Mesodermal cell (in vitro differentiated cells): ENCODE data around the gene OR4D5.

ENCODE experiments used
- H3K27ac ChIP-seq: 2 replicates; pipeline ENCODE4 v1.7.0; 2013; ENCODE audit warnings: mild to moderate bottlenecking, low read depth, low read length, moderate library complexity; ENCODE audit not compliant: severe bottlenecking
- H3K36me3 ChIP-seq: 2 replicates; pipeline ENCODE4 v1.7.1; 2013; ENCODE audit warnings: mild to moderate bottlenecking, low read length, moderate library complexity; ENCODE audit not compliant: control insufficient read depth, insufficient read depth
- H3K4me1 ChIP-seq: one replicate; pipeline ENCODE4 v1.7.1; 2013; ENCODE audit warnings: mild to moderate bottlenecking, low read length; ENCODE audit not compliant: insufficient read depth, control insufficient read depth, poor library complexity, severe bottlenecking
- H3K4me3 ChIP-seq: 2 replicates; pipeline ENCODE4 v1.7.0; 2013; ENCODE audit warnings: low read length, control low read depth, mild to moderate bottlenecking; ENCODE audit not compliant: insufficient read depth, poor library complexity, severe bottlenecking; ENCODE audit errors: extremely low read depth
- H3K9me3 ChIP-seq: 2 replicates; pipeline ENCODE4 v1.7.1; 2013; ENCODE audit warnings: mild to moderate bottlenecking, low read length, moderate library complexity; ENCODE audit not compliant: control insufficient read depth
- WGBS, 2 experiments: methylation state at CpG; one replicate each; pipeline ENCODE4 v1.1.5; 2013; ENCODE audit warnings: missing lambda C conversion rate in 2 of 2; ENCODE audit not compliant: insufficient coverage in 2 of 2; 5-methylcytosine and 5-hydroxymethylcytosine counted together

OR4D5 gene

GRCh38 chr11:123945132-123945531 lies 5.7 kb downstream of the OR4D5 start:
- 83 to 100% methylated on average over 1 of the region's 1 CpG for WGBS, 2 experiments
- no peak overlapping the region for H3K4me3 ChIP-seq
- no peaks in the 10 kb centered on the region for H3K4me1 ChIP-seq
- no peaks in the 10 kb centered on the region for H3K9me3 ChIP-seq
- H3K36me3 ChIP-seq = no peaks in the 10 kb centered on the region
- H3K27ac ChIP-seq = no peak overlapping the region

- no peak overlapping the region for H3K27ac ChIP-seq
- H3K4me3 ChIP-seq = no peak overlapping the region
- H3K9me3 ChIP-seq = no peaks in the 10 kb centered on the region
- H3K36me3 ChIP-seq = no peaks in the 10 kb centered on the region
- no peaks in the 10 kb centered on the region for H3K4me1 ChIP-seq
These were observed 17.3 kb downstream of the OR4D5 start for GRCh38 chr11:123956752-123957151.

GRCh38 chr11:123973816-123974215 lies 34.4 kb downstream of the OR4D5 start:
- Histone ChIP-seq H3K36me3 (no peaks in the 10 kb centered on the region), H3K9me3 (no peaks in the 10 kb centered on the region), H3K27ac (peak overlapping the region; percentile 10), H3K4me1 (no peaks in the 10 kb centered on the region), H3K4me3 (no peak overlapping the region)
- WGBS, 2 experiments = 100% methylated on average over 1 of the region's 1 CpG; no CpG with 5 or more reads in 1 of the 2 experiments

- 91 to 97% methylated on average over 18 of the region's 18 CpGs for WGBS, 2 experiments
- H3K4me1 ChIP-seq = no peaks in the 10 kb centered on the region
- no peaks in the 10 kb centered on the region for H3K36me3 ChIP-seq
- H3K9me3 ChIP-seq = no peaks in the 10 kb centered on the region
- H3K4me3 ChIP-seq = no peak overlapping the region
- H3K27ac ChIP-seq = no peak overlapping the region
These were observed 37.5 kb downstream of the OR4D5 start for GRCh38 chr11:123976770-123977560.

- H3K36me3 ChIP-seq = no peaks in the 10 kb centered on the region
- H3K27ac ChIP-seq = no peak within 1 kb of the TSS
- no peak within 1 kb of the TSS for H3K4me3 ChIP-seq
- no peaks in the 10 kb centered on the region for H3K9me3 ChIP-seq
- H3K4me1 ChIP-seq = no peaks in the 10 kb centered on the region
These were observed 38.4 kb downstream of the OR4D5 start, which contains the start of gene OR10S1 for GRCh38 chr11:123977731-123978347. OR10S1 (minus strand) TSS chr11:123977781; CDS start chr11:123977664, 117 bp downstream.

GRCh38 chr11:123979311-123979710 lies 39.9 kb downstream of the OR4D5 start:
- Histone ChIP-seq H3K27ac (no peak overlapping the region), H3K4me3 (no peak overlapping the region), H3K36me3 (no peaks in the 10 kb centered on the region), H3K4me1 (no peaks in the 10 kb centered on the region), H3K9me3 (no peaks in the 10 kb centered on the region)
- 96 to 100% methylated on average over 2 to 3 of the region's 5 CpGs for WGBS, 2 experiments
